Sigmoid colon (tissue), 7 donors: ENCODE measurements around the gene GPANK1. TPM values are rescaled to one million over a fixed set of nuclear protein-coding genes. Genes with fewer than 3 reads are reported as not detected.

Experiments
- DNase-seq: peaks from one replicate; pipeline ENCODE4 v3.0.0-alpha.2; 2019
- H3K27ac ChIP-seq, 4 donors: fragments of 200-600 bp; sonication (generic); one replicate each; pipeline ENCODE4 v1.5.1; 2016 to 2019; ENCODE audit warnings: mild to moderate bottlenecking in 1 of 4
- H3K27me3 ChIP-seq, 3 donors: fragments of 200-600 bp; sonication (generic); one replicate each; pipeline ENCODE4 v1.5.1; 2019; ENCODE audit warnings: mild to moderate bottlenecking in 1 of 3
- H3K36me3 ChIP-seq, 4 donors: fragments of 200-600 bp; sonication (generic); one replicate each; pipeline ENCODE4 v1.5.1; 2016 to 2019
- H3K4me1 ChIP-seq, 4 donors: fragments of 200-600 bp; sonication (generic); one replicate each; pipeline ENCODE4 v1.5.1; 2017 to 2019
- H3K4me3 ChIP-seq, 4 donors: fragments of 200-600 bp; sonication (generic); one replicate each; pipeline ENCODE4 v1.5.1; 2017 to 2019; ENCODE audit warnings: mild to moderate bottlenecking in 2 of 4, moderate library complexity in 1 of 4
- H3K9me3 ChIP-seq, 4 donors: fragments of 200-600 bp in 3 of 4; sonication (generic) in 3 of 4; one replicate each; pipeline versions ENCODE4 v1.5.1 to v1.6.1; 2013 to 2019
- CTCF ChIP-seq, 4 experiments: fragments of 450-650 bp in 3 of 4; fragments of 200-600 bp in 1 of 4; IDR thresholded peaks; one replicate each; pipeline ENCODE4 v1.5.1; 2016 to 2019; ENCODE audit warnings: antibody characterized with exemption in 4 of 4, mild to moderate bottlenecking in 3 of 4, moderate library complexity in 2 of 4
- EP300 ChIP-seq, 4 donors: sonication (generic); formaldehyde crosslinking; IDR thresholded peaks; one replicate each; pipeline ENCODE4 v1.6.1; 2017; ENCODE audit warnings: antibody characterized with exemption in 4 of 4
- POLR2A ChIP-seq, 2 donors: fragments of 450-650 bp; IDR thresholded peaks; one replicate each; pipeline ENCODE4 v1.6.1; 2016; ENCODE audit warnings: antibody characterized with exemption in 2 of 2, mild to moderate bottlenecking in 2 of 2, moderate library complexity in 2 of 2
- POLR2AphosphoS5 ChIP-seq, 4 donors: sonication (generic); formaldehyde crosslinking; IDR thresholded peaks; one replicate each; pipeline ENCODE4 v1.6.1; 2017; ENCODE audit warnings: antibody characterized with exemption in 4 of 4
- WGBS, 2 donors: extraction: QIAGEN DNeasy Blood & Tissue Kit; methylation state at CpG; one replicate each; pipeline ENCODE4 v1.1.7; 2013; 5-methylcytosine and 5-hydroxymethylcytosine counted together
- intact Hi-C: fragments of 100-400 bp; cut with DNase I; formaldehyde crosslinking; loops from one replicate; pipeline ENCODE4 v1.15.1; 2023
- polyA plus RNA-seq, 3 donors: library from polyadenylated mRNA; stranded (reverse); fragments of 200-250 nt; gene quantifications; one replicate each; pipeline ENCODE4 v1.2.3, GENCODE V29; 2013
- total RNA-seq, 4 donors: library from RNA; depleted of rRNA; stranded (reverse); fragments of >200 nt; gene quantifications; one replicate each; pipeline ENCODE4 v1.1.0, GENCODE V29; 2016
- donor health status: healthy with polysubstance abuse.
- donor health status: Bipolar disorder and iron deficiency.
- donor health status: healthy.

Gene GPANK1
- 10 to 100 TPM; 17.2 to 29.6 (median 26.4) TPM for total RNA-seq
- 10 to 100 TPM; 15.3 to 22.8 (median 18.3) TPM for polyA plus RNA-seq

- Histone ChIP-seq H3K36me3 (peaks cover 30 to 41% (median 35%) of the 10 kb centered on the region in 4 donors), H3K27me3 (no peaks in the 10 kb centered on the region), H3K27ac (peak within 1 kb of the TSS; percentile 95 to 98 (median 98)), H3K9me3 (no peaks in the 10 kb centered on the region), H3K4me3 (peak within 1 kb of the TSS; percentile 81 to 96 (median 88)), H3K4me1 (peaks cover 0 to 63% (median 48%) of the 10 kb centered on the region in 4 donors)
- DNase-seq: peak; percentile 97
- 0 to 1% methylated on average over 39 of the region's 39 CpGs for WGBS, 2 donors
- TF ChIP-seq POLR2AphosphoS5 (IDR thresholded peaks at IDR 0.05): peak; percentile 55 to 88 (median 66)
- TF ChIP-seq CTCF (IDR thresholded peaks at IDR 0.05): no peak
- TF ChIP-seq POLR2A (IDR thresholded peaks at IDR 0.05): peak; percentile 35 to 39
- intact Hi-C loops: loop anchor here (1.0 to 10.0 kb wide), 3 partner anchors 162 to 1610 kb away; partner anchors contain the start of genes AGPAT1, B3GALT4, HSPA1B and RNF5
Measured at GRCh38 chr6:31664790-31665500, at the start of gene GPANK1. Gene GPANK1, minus strand, starts transcription at chr6:31664997. Its CDS starts 519 bp downstream, at chr6:31664478.

GRCh38 chr6:31713991-31714684 is 49.3 kb upstream of the GPANK1 start:
- WGBS, 2 donors: 8 to 42% methylated on average over 5 of the region's 5 CpGs
- no peak for TF ChIP-seq POLR2A (IDR thresholded peaks at IDR 0.05)
- TF ChIP-seq CTCF (IDR thresholded peaks at IDR 0.05): no peak
- TF ChIP-seq POLR2AphosphoS5 (IDR thresholded peaks at IDR 0.05): no peak
- TF ChIP-seq EP300 (IDR thresholded peaks at IDR 0.05): no peak
- H3K4me1 ChIP-seq: peaks cover 0 to 11% (median 10%) of the 10 kb centered on the region in 4 donors
- no peaks in the 10 kb centered on the region for H3K36me3 ChIP-seq
- peak overlapping the region in 1 of 4 donors; percentile 74 for H3K27ac ChIP-seq
- no peaks in the 10 kb centered on the region for H3K9me3 ChIP-seq
- intact Hi-C loops: no loop called here
- no peak overlapping the region for H3K4me3 ChIP-seq
- no peaks in the 10 kb centered on the region for H3K27me3 ChIP-seq
- no peak for DNase-seq

- H3K27ac ChIP-seq: no peak overlapping the region
- H3K36me3 ChIP-seq: no peaks in the 10 kb centered on the region
- whole genome bisulfite sequencing, 2 donors: 51 to 66% methylated on average over 4 of the region's 4 CpGs
- intact Hi-C loops: no loop called here
- H3K4me3 ChIP-seq: no peak overlapping the region
- no peak for DNase-seq
- H3K4me1 ChIP-seq: peaks cover 0 to 11% (median 10%) of the 10 kb centered on the region in 4 donors
- no peaks in the 10 kb centered on the region for H3K27me3 ChIP-seq
- TF ChIP-seq POLR2AphosphoS5 (IDR thresholded peaks at IDR 0.05): no peak
- no peak for TF ChIP-seq CTCF (IDR thresholded peaks at IDR 0.05)
- no peak for TF ChIP-seq POLR2A (IDR thresholded peaks at IDR 0.05)
- no peak for TF ChIP-seq EP300 (IDR thresholded peaks at IDR 0.05)
- H3K9me3 ChIP-seq: no peaks in the 10 kb centered on the region
Measured at GRCh38 chr6:31713465-31713864, 48.7 kb upstream of the GPANK1 start.

GRCh38 chr6:31712296-31712695 is 47.5 kb upstream of the GPANK1 start:
- H3K9me3 ChIP-seq: no peaks in the 10 kb centered on the region
- no peaks in the 10 kb centered on the region for H3K27me3 ChIP-seq
- WGBS, 2 donors: 81 to 83% methylated on average over 8 of the region's 8 CpGs
- no peak for DNase-seq
- TF ChIP-seq EP300 (IDR thresholded peaks at IDR 0.05): no peak
- intact Hi-C loops: no loop called here
- H3K27ac ChIP-seq: no peak overlapping the region
- H3K4me1 ChIP-seq: peaks cover 0 to 11% (median 10%) of the 10 kb centered on the region in 4 donors
- no peak overlapping the region for H3K4me3 ChIP-seq
- no peaks in the 10 kb centered on the region for H3K36me3 ChIP-seq

GRCh38 chr6:31711233-31711632 is 46.4 kb upstream of the GPANK1 start:
- Histone ChIP-seq H3K27ac (no peak overlapping the region), H3K27me3 (no peaks in the 10 kb centered on the region), H3K9me3 (no peaks in the 10 kb centered on the region), H3K4me1 (peaks cover 0 to 11% (median 10%) of the 10 kb centered on the region in 4 donors), H3K36me3 (no peaks in the 10 kb centered on the region), H3K4me3 (no peak overlapping the region)
- no peak for TF ChIP-seq POLR2A (IDR thresholded peaks at IDR 0.05)
- no peak for TF ChIP-seq EP300 (IDR thresholded peaks at IDR 0.05)
- TF ChIP-seq CTCF (IDR thresholded peaks at IDR 0.05): no peak
- TF ChIP-seq POLR2AphosphoS5 (IDR thresholded peaks at IDR 0.05): no peak
- 17 to 44% methylated on average over 8 of the region's 8 CpGs for WGBS, 2 donors
- DNase-seq: no peak
- intact Hi-C loops: no loop called here
